Mucosa of rectum (tissue), 2 donors: ENCODE measurements around the gene SH2B2.

Source experiments
- H3K27ac ChIP-seq, 2 donors: one replicate each; pipeline ENCODE4 v1.7.0; 2013; ENCODE audit warnings: inconsistent platforms in 2 of 2, low read depth in 2 of 2, low read length in 2 of 2
- H3K27me3 ChIP-seq, 2 donors: one replicate each; pipeline ENCODE4 v1.7.0; 2013; ENCODE audit warnings: low read length in 2 of 2; ENCODE audit not compliant: control insufficient read depth in 2 of 2, insufficient read depth in 2 of 2
- H3K36me3 ChIP-seq, 2 donors: one replicate each; pipeline ENCODE4 v1.7.0; 2013; ENCODE audit warnings: low read length in 2 of 2; ENCODE audit not compliant: control insufficient read depth in 2 of 2, insufficient read depth in 2 of 2
- H3K4me1 ChIP-seq, 2 donors: one replicate each; pipeline ENCODE4 v1.7.0; 2013; ENCODE audit warnings: low read length in 2 of 2, mild to moderate bottlenecking in 1 of 2; ENCODE audit not compliant: control insufficient read depth in 2 of 2, insufficient read depth in 2 of 2
- H3K4me3 ChIP-seq, 2 donors: one replicate each; pipeline ENCODE4 v1.7.0; 2013; ENCODE audit warnings: low read length in 2 of 2
- H3K9ac ChIP-seq, 2 donors: one replicate each; pipeline ENCODE4 v1.7.0; 2013; ENCODE audit warnings: low read length in 2 of 2, low read depth in 1 of 2, mild to moderate bottlenecking in 1 of 2
- H3K9me3 ChIP-seq, 2 donors: one replicate each; pipeline ENCODE4 v1.7.0; 2013; ENCODE audit warnings: low read length in 2 of 2; ENCODE audit not compliant: control insufficient read depth in 2 of 2
- donor health status: healthy.
- donor health status: Normal muscosa, but diverticular disease.

SH2B2 gene

DNA sequence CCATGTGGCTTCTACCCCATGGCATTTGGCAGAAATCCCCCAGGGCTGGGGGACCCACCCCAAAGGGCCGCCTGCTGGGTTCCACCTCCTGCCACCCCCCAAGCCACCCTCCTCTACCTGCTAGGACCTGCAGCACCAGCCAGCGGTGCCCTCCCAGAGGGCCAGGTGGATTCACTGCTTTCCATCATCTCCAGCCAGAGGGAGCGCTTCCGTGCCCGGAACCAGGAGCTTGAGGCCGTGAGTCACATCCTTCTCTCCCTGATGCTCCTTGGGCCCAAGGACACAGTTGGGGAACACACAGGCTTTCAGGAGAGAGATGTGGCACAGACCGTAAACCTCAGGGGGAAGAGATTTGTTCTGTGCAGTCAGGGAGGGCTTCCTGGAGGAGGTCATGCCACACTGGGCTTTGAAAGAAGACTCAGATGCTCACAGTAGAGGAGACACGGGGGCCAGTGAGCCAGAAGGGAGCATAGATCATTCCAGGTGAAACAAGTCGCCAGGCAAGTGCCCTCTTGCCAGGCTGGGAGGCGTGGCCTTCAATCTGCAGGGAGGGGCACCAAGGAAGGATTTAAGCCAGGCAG is 11.5 kb upstream of the SH2B2 start:
- H3K9ac ChIP-seq = no peak overlapping the region

DNA sequence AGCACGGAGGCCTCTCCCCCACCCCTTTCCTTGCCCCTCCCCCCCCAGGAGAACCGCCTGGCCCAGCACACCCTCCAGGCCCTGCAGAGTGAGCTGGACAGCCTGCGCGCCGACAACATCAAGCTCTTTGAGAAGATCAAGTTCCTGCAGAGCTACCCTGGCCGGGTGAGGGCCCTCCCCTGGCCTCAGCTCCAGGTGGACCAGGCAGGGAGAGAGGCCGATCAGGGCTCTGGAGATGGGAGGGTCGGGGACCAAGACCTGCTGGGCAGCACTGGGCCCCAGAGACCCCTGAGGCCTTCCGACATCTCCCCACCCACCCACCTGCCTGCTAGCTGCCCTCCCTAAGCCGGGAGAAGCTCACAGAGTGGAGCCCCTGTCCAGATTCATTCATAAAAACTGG is 8.8 kb upstream of the SH2B2 start:
- Histone ChIP-seq H3K27ac (no peak overlapping the region), H3K36me3 (no peaks in the 10 kb centered on the region), H3K9me3 (no peaks in the 10 kb centered on the region), H3K9ac (no peak overlapping the region), H3K27me3 (no peaks in the 10 kb centered on the region), H3K4me1 (peaks cover 0 to 10% of the 10 kb centered on the region in 2 donors), H3K4me3 (no peak overlapping the region)

More for the DNA sequence above, 11.5 kb upstream of the SH2B2 start:
- H3K36me3 ChIP-seq = no peaks in the 10 kb centered on the region
- no peaks in the 10 kb centered on the region for H3K27me3 ChIP-seq
- no peaks in the 10 kb centered on the region for H3K9me3 ChIP-seq
- peaks cover 0 to 10% of the 10 kb centered on the region in 2 donors for H3K4me1 ChIP-seq
- H3K27ac ChIP-seq = no peak overlapping the region
- no peak overlapping the region for H3K4me3 ChIP-seq

DNA sequence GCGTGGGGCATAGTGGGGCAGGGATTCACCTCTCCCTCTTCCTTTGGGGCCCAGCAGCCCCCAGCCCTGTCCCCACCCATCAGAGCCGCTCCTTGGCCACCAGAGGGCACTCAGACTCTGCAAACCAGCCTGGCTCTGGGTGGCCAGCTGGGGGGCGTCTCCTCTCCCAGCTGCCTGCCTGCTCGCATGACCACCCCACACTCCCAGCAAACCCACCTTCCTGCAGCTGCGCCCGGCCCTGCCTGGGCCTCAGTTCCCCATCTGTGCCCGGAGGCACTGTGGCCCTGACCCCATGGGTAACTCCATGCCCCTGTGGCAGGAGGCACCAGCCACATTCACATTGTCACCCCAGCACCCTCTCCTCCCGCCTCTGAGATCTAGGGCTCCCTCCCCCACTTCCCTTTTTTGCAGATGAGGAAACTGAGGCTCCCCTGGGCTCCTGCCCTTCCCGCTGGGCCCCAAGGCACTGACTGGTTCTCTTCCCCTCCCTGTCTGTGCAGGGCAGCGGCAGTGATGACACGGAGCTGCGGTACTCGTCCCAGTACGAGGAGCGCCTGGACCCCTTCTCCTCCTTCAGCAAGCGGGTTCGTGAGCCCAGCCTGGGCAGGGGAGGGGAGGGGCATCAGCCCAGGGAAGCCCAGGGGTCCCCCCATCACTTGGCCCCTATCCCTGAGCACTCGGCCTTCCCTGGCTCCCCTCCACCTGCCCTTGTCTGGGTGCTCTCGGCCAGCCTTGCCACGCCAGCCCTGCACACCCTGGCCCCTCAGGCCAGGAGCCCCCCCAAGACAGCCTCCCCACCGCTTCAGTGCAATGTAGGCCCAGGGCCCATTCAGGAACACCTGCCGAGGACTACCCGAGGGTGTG is 6.9 kb upstream of the SH2B2 start:
- Histone ChIP-seq H3K9ac (no peak overlapping the region), H3K27ac (no peak overlapping the region), H3K4me1 (peaks cover 0 to 2% of the 10 kb centered on the region in 2 donors), H3K4me3 (no peak overlapping the region), H3K36me3 (no peaks in the 10 kb centered on the region), H3K9me3 (no peaks in the 10 kb centered on the region), H3K27me3 (no peaks in the 10 kb centered on the region)

DNA sequence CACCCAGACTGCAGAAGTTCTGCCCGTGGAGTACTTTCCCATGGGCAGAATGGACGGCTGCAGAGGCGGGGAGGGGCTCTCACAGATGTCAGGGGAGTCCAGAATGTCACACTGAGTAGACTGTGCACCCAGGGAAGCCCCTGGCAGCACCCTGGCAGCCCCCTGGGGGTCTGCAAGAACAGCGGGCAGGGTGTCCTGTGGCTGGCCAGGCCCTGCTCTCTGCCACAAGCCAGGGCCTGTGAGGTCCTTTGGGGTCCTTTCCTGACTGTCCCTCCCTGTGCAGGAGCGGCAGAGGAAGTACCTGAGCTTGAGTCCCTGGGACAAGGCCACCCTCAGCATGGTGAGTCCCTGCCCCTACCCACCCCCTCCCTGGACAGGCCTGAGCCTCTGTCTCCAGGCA is 6.1 kb upstream of the SH2B2 start:
- no peaks in the 10 kb centered on the region for H3K27me3 ChIP-seq
- no peak overlapping the region for H3K27ac ChIP-seq

DNA sequence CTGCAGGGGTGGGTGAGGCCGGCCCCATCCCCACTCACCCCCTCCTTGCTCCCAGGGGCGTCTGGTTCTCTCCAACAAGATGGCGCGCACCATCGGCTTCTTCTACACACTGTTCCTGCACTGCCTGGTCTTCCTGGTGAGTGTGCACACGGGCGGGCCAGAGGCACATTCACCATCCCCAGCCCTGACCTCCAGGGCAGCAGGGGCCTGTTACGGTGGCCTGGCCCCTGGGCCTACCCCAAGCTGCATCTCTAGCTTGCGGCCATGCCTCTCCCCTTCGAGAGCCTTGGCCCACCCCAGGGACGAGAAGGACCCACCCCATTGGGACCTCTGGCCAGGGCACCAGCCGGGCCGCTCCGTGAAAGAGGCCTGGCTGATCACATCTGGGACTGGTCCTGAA is 4.9 kb upstream of the SH2B2 start:
- Histone ChIP-seq H3K27ac (no peak overlapping the region), H3K9me3 (no peaks in the 10 kb centered on the region), H3K36me3 (no peaks in the 10 kb centered on the region), H3K4me3 (no peak overlapping the region), H3K4me1 (peaks cover 0 to 7% of the 10 kb centered on the region in 2 donors), H3K9ac (no peak overlapping the region), H3K27me3 (no peaks in the 10 kb centered on the region)

More for the DNA sequence above, 6.1 kb upstream of the SH2B2 start:
- Histone ChIP-seq H3K36me3 (no peaks in the 10 kb centered on the region), H3K9ac (no peak overlapping the region), H3K9me3 (no peaks in the 10 kb centered on the region), H3K4me3 (no peak overlapping the region), H3K4me1 (peaks cover 0 to 7% of the 10 kb centered on the region in 2 donors)

DNA sequence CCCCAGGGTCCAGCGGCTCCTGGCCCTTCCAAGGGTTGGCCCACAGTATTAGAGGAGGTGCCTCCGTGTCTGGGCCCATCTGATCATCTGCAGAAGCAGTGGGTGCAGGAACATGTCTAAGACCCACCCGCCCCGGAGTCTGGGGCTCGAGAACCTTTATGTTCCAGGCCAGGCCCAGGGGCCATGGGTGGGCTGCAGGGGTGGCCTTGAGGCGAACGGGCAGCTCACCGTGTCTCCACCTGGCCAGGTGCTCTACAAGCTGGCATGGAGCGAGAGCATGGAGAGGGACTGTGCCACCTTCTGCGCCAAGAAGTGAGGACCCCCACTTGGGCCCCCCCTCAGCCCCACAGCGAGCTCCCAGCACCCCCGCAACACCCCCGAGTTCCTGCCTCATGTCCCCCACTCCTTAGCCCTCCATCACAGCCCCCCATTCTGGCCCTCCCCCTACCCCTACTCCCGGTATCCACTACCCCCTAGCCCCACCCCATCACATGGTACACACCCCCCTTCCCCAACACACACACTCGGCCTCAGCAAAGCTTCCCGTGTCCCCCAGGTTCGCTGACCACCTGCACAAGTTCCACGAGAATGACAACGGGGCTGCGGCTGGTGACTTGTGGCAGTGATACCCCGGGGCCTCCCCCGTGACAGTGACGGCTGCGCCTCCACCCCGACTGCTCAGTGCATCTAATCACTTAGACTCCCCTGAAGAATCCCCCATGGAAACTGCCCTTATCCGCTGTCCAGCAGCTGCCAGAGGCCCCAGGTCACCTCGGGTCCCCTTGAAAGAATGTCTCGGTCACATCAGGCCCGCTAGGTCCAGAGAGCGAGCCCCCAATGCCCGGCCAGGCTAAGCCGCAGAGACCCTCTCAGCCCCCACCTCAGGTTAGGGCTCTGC is 4.0 kb upstream of the SH2B2 start:
- H3K4me1 ChIP-seq = peaks cover 2 to 9% of the 10 kb centered on the region in 2 donors
- no peak overlapping the region for H3K4me3 ChIP-seq
- H3K27ac ChIP-seq = no peak overlapping the region
- no peaks in the 10 kb centered on the region for H3K9me3 ChIP-seq
- H3K27me3 ChIP-seq = no peaks in the 10 kb centered on the region
- H3K9ac ChIP-seq = no peak overlapping the region
- H3K36me3 ChIP-seq = no peaks in the 10 kb centered on the region

DNA sequence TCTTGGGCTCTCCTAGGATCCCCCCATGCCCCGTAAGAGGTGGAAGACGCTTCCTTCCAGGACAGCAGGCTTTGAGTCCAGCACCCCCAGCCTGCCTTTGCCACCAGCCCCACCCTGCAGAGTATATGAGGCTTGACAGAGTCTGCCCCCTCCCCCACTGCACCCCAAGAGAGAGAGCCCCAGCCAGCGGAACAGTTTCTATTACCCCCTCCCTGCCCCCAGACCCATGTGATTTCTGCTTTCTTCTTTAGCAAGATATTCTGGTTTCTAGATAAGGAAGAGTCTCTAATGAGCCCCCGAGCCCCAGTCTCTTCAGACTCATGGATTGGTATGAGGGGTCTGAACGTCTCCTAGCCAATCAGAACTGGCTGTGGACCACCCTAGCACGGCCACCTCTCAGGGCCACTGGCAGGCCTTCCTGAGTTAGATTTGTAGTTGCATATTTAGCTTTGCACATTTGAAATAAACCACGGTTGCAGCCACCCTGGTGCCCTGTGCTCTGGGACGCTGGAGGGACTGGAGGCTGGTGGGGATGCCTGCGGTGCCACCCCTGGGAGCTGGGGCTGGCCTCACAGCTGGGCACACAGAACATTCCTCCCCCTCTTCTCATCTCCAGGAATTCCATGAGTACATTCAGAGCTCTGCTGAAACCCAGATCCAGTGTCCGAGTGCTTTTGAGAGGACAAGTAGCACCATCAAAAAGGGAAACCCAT is 3.0 kb upstream of the SH2B2 start:
- Histone ChIP-seq H3K9ac (no peak overlapping the region), H3K27ac (no peak overlapping the region), H3K4me3 (no peak overlapping the region), H3K4me1 (peaks cover 2 to 12% of the 10 kb centered on the region in 2 donors), H3K27me3 (no peaks in the 10 kb centered on the region), H3K36me3 (no peaks in the 10 kb centered on the region), H3K9me3 (no peaks in the 10 kb centered on the region)

DNA sequence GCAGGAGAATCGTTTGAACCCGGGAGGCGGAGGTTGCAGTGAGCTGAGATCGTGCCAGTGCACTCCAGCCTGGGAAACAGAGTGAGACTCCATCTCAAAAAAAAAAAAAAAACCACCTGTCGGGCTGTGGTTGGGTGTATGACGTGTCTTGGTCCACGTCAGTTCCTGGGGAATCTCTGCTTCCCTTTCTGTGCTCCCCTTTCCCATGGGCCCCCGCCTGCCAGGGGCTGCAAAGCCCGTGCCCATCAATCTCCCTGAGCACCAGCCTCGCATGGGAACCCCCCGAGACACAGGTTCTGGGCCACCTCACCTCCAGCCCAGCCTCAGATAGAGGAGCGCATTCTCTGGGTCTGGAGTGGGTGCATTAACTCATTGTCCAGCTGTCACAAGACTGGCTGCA is 2.3 kb upstream of the SH2B2 start:
- H3K4me3 ChIP-seq = peak overlapping the region in 1 of 2 donors; percentile 44
- H3K9ac ChIP-seq = no peak overlapping the region
- H3K9me3 ChIP-seq = no peaks in the 10 kb centered on the region
- H3K27me3 ChIP-seq = no peaks in the 10 kb centered on the region
- no peaks in the 10 kb centered on the region for H3K36me3 ChIP-seq
- H3K27ac ChIP-seq = no peak overlapping the region
- peaks cover 2 to 12% of the 10 kb centered on the region in 2 donors for H3K4me1 ChIP-seq

DNA sequence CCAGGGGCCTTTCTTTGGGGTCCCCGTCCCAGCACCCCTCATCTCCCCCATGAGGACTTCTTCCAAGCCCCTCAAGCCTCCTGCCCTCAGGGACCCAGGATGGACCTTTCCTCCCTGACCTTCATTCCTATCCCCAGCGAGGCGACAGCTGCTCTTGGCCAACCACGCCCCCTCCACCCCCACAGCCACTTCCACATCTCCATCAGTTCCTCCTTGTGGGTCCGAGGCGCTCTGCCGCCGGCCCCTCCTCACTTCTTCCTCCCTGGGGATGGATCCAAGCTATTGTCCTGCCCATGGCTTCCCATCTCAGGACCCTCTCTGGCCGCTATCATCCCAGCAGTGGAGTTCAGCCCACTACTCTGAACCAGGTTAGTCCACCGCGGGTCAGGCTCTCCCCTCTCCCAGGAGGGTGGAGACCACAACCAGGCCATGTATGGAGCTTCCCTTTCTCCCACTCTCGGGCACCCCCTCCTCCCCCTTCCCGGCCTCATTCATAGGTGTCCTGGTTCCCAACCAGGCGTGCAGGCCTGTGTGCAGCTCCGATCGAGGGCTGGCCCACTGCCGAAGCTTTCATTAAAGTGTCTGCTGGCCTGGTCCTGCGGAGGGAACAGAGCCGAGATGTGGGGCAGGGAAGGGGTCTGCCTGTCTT is 1.7 kb upstream of the SH2B2 start:
- peak overlapping the region in 1 of 2 donors; percentile 44 for H3K4me3 ChIP-seq

More for the DNA sequence above, 1.7 kb upstream of the SH2B2 start:
- Histone ChIP-seq H3K36me3 (no peaks in the 10 kb centered on the region), H3K27me3 (no peaks in the 10 kb centered on the region), H3K9ac (no peak overlapping the region), H3K9me3 (no peaks in the 10 kb centered on the region), H3K4me1 (peaks cover 2 to 12% of the 10 kb centered on the region in 2 donors), H3K27ac (no peak overlapping the region)
